A204.1 (cell line): ENCODE data around the gene JUND.

ENCODE experiments used
- FAIRE-seq: peaks from 2 replicates; lab custom pipeline; 2012; peaks lifted over from hg19 to GRCh38; lab: Jason Lieb, UNC

JUND gene

GRCh38 chr19:18266771-18267686 lies 14.4 kb downstream of the JUND start:
- no peak for FAIRE-seq

GRCh38 chr19:18265582-18265981 lies 15.8 kb downstream of the JUND start:
- FAIRE-seq, result no peak

DNA sequence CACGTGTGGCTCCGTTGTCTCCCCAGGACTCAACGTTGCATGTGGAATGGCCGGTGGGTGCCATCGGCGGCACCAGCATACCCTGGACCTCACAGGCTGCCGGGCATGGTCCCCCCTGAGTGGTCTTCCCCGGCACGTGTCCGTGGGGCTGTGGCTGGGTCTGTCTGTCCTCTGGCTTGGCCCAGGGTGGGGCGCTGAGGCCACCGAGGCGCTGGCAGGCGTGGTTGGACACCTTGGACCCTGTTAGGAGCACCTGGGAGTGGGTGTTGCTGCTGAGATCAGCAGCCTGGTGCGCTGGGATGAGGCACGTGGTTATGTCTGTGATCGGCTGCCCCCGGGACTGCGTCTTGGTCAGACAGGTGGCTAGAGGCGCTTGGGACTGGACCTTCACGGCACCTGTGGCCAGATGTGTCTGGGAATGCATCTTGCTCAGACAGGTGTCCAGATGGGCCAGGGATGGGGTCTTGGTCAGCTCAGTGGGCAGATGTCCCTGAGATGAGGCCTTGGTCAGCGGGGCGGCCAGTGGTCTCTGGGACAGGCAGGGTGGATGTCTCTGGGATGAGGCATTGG lies 16.4 kb downstream of the JUND start:
- no peak for FAIRE-seq

DNA sequence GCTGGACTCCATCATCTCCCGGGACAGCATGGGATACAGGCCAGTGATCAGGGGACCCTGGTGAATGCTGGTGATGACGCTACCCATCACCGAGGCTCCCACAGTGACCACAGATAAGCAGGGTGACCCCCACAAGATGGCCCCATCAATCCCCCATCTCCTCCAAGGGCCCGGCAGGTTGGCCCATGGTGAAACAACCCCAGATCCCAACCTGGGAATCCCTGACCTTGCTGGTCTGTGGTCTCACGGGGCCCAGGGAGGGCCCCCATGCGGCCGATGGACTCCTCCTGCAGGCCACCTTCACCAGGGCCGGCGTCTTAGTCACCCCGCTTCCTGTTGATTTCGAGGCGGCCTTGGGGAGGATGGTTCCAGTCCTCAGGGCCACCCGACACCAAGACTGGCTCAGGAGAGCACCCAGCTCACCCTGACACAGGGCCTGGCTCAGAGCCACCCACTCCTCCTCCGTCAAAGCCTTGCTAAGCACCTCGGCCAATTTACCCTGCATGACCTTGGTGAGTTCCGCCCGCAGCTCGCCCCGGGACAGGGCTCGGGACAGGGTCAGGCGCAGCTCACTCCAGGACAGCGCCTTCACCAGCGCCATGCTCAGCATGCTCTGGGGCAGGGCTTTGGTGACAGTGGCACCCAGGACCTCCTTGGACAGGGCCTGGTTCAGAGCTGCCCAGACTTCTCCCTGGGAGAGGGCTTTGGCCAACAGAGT lies 17.1 kb downstream of the JUND start:
- FAIRE-seq, result no peak

- no peak for FAIRE-seq
These were observed 17.9 kb downstream of the JUND start for GRCh38 chr19:18263324-18264136.

- FAIRE-seq, result no peak
These were observed 18.5 kb downstream of the JUND start for GRCh38 chr19:18262917-18263316.

- FAIRE-seq, result no peak
These were observed 19.3 kb downstream of the JUND start for GRCh38 chr19:18262144-18262543.

DNA sequence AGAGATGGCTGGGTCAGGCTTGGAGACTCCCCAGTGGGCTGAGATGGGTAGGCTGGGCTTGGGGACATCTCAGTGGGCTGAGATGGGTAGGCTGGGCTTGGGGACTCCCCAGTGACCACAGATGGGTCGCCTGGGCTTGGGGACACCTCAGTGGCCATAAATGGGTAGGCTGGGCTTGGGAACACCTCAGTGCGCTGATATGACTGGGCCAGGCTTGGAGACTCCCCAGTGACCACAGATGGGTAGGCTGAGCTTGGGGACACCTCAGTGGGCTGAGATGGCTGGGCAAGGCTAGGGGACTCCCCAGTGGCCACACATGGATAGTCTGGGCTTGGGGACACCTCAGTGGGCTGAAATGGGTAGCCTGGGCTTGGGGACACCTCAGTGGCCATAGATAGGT lies 19.9 kb downstream of the JUND start:
- FAIRE-seq, result no peak

DNA sequence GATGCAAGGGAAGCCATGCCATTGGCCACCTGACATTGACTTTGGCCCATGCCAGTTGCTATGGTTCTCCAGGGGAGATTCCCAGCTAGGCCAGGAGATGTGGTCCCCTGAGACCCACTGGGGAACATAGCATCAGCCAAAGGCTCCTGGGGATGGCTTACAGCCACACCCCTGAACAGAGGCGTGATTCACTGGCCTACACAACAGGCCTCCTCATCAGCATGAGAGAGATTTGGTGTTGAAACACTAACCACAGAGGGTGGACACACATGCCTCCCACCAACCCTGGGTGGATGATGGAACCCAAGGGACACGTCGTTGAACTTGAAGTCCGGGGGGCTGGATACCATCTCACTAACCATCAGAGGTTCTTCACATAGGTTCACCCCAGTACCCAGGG lies 21.5 kb downstream of the JUND start:
- FAIRE-seq, result no peak

DNA sequence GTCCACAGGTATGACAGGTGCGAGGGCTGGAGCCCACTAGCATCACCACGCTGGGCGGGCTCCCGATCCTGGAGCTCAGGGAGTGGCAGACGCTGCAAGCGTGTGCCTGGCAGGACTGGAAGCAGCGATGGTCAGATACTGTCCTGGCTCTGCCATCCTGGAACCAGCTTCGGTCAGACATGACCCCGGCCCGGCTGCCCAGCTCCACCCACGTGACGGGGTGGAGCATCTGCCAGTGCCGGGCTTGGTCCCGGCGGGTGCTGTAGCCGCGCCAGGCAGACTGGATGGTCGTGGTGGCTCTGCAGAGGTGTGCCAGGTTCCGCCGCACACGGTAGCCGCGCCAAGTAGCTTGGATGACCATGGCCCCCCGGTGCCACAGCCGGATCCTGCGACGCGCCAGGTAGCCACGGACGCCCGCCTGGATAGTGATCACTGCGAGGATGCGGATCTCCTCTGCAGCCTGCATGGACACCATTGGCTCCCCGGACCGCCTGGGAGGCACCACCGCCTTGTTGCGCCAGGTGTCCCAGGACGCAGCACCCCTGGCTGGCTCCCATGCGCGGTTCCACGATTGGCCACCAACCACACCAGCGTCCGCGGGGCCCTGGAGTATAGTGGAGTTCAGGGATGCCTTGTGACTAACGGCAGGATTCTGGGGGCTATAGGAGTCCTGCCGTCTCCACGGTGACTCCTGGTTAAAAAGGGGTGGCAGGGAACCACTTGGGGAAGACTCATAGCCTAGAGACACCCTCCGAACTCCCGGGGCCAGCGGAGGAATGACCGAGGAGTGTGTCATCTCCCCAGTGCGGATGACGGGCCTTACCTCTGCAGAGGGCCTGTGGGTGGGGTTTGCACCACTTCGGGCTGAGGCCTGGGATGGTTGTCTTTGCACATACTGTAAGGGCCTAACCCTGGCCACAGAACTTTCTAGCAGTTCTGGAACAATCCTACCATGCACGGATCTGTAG lies 23.6 kb downstream of the JUND start:
- no peak for FAIRE-seq

GRCh38 chr19:18254546-18255503 lies 26.6 kb downstream of the JUND start:
- FAIRE-seq, result no peak

- no peak for FAIRE-seq
These were observed 27.7 kb downstream of the JUND start for GRCh38 chr19:18253716-18254115.

DNA sequence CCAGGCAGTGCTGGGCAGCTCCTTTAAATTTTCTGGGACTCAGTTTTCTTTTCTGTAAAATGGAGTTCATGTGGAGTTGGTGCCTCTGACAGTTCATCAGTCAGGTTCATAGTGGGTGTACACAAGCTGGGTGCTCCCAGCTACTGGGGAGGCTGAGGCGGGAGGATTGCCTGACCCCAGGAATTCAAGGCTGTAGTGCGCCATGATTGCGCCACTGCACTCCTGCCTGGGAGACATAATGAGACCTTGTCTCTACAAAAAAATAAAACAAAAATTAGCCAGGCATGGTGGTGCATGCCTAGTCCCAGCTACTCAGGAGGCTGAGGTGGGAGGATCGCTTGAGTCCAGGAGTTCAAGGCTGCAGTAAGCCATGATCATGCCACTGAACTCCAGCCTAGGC lies 28.3 kb downstream of the JUND start:
- FAIRE-seq, result no peak

DNA sequence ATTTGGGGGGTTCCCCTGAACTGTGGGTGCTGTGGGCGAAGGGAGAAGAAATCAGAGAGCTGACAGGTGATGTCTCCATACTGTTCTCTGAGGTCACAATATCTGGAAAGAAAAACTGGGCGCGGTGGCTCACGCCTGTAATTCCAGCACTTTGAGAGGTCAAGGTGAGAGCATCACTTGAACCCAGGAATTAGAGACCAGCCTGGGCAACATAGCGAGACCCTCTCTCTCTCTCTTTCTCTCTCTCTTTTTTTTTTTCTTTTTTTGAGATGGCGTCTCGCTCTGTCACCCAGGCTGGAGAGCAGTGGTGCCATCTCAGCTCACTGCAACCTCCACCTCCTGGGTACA lies 29.1 kb downstream of the JUND start:
- FAIRE-seq, result no peak

DNA sequence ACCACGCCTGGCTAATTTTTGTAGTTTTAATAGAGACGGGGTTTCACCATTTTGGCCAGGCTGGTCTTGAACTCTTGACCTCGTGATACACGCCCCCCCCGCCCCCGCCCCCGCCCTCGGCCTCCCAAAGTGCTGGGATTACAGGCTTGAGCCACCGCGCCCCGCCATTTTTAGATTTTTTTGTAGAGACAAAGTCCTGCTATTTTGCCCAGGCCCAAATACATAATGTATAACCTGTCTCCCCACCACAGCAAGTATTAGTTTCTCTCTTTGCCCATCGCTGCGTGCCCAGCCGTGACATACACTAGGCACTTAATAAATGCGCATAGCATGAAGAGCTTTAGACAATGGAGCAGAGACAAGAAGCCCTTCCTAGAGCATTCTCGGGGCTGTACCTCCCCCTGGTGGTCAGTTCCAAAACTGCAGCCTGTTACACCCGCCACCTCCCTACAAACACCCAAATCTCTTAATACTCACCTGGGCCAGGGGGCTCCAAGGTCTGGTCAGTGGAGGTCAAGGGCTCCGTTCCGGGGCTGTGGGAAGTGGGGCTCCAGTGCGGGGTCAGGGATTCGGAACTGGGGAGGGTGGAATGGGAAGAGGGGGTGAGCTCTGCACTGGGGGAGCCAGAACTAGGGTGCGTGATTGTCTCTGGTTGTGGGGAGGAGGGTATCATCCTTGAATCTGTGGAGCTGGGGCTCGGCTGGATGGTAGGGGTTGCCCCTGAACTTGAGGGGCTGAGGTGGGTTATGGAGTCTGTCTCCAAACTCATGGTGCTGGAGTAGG lies 29.6 kb downstream of the JUND start:
- FAIRE-seq, result no peak

- FAIRE-seq, result no peak
These were observed 31.6 kb downstream of the JUND start for GRCh38 chr19:18249834-18250233.

DNA sequence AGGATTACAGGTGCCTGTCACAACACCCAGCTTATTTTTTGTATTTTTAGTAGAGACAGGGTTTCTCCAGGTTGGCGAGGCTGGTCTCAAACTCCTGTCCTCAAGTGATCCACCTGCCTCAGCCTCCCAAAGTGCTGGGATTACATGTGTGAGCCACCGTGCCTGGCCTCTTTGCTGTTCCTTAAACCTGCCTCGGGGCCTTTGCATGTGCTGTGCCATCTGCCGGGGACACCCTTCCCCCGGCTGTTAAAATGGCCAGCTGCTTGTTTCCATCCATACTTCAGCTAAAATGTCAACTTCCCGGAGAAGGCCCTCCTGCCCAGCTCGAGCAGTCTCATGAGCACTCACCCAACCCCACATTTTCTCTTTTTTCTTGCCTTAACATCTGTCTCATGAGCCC lies 36.1 kb downstream of the JUND start:
- no peak for FAIRE-seq

DNA sequence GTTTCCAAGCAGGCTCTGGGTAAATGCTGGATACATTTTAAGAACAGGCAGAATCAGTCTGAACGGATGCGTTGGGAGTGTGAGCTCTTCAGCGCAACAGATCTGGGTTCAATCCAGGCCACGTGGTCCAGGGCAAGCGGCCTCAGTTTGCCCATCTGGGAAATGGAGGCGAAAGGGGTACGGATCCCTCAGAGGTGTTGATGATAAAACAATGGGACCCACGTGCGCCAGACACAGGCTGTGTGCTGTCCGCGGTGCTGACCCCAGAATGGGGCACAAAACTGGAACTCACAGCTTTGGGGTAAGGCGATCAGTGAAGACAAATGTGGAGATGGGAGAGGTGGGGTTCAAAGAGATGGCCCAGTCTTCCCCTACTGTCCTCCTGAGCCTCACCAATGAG lies 42.1 kb downstream of the JUND start:
- FAIRE-seq, result no peak

DNA sequence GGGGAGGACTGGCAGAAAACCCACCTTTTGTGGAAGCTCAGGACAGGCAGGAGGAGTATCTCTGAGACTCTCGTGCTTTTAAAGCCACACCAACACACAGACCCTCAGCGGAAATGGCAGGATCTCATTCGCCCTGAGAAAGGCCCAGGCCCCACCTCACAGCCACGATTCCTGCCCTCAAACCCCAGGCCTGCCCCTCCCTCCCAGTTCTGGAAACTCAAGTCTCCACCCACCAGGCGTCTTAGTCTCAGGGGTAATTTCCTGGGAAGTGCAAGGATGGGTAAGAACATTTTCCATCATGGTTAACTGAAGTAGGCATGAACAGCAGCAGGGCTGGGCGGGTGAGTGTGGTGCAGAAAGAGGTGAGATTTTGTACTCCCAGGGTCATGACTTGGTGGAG lies 47.2 kb downstream of the JUND start:
- no peak for FAIRE-seq
